GM12878 (cell line): ENCODE results near the gene SEC31A. TPM values are rescaled to one million over a fixed set of nuclear protein-coding genes. Genes with fewer than 3 reads are reported as not detected.
A peak's percentile ranks its signal among the peaks of the same experiment; 100 is the strongest.

Source experiments
- BMI1 ChIP-seq: fragments of 450-650 bp; IDR thresholded peaks from 2 replicates; pipeline ENCODE4 v1.6.1; 2016; ENCODE audit warnings: mild to moderate bottlenecking, moderate library complexity, borderline replicate concordance
- BRCA1 ChIP-seq: IDR thresholded peaks from 2 replicates; pipeline ENCODE4 v1.6.1; 2011; ENCODE audit warnings: low read depth, low read length, improper control_type of control experiment
- CBX5 ChIP-seq: sonication (generic); IDR thresholded peaks from 2 replicates; pipeline ENCODE4 v1.6.1; 2016; ENCODE audit warnings: low read depth, moderate library complexity, mild to moderate bottlenecking, inconsistent platforms
- ELK1 ChIP-seq: IDR thresholded peaks from 2 replicates; pipeline ENCODE4 v1.6.1; 2012; ENCODE audit warnings: low read depth, low read length, improper control_type of control experiment
- IKZF1 ChIP-seq: fragments of 450-650 bp; conservative IDR thresholded peaks from 2 replicates; pipeline ENCODE4 v1.6.1; 2017; ENCODE audit warnings: antibody characterized with exemption, mild to moderate bottlenecking
- KLF5 ChIP-seq: fragments of 450-650 bp; IDR thresholded peaks from 2 replicates; pipeline ENCODE4 v1.6.1; 2014; ENCODE audit warnings: mild to moderate bottlenecking; ENCODE audit not compliant: partially characterized antibody
- NFIC ChIP-seq: IDR thresholded peaks from 2 replicates; pipeline ENCODE4 v1.6.1; 2012; ENCODE audit warnings: low read depth, mild to moderate bottlenecking, inconsistent platforms, low read length, moderate library complexity
- NR2F1 ChIP-seq: fragments of 450-650 bp; conservative IDR thresholded peaks from 2 replicates; pipeline ENCODE4 v1.6.1; 2017; ENCODE audit warnings: mild to moderate bottlenecking
- PML ChIP-seq: IDR thresholded peaks from 2 replicates; pipeline ENCODE4 v1.6.1; 2012; ENCODE audit warnings: low read length, inconsistent platforms
- POLR2A ChIP-seq: IDR thresholded peaks from 2 replicates; pipeline ENCODE4 v1.6.1; 2011; ENCODE audit warnings: low read depth, mild to moderate bottlenecking, low read length
- SMARCA5 ChIP-seq: fragments of 450-650 bp; IDR thresholded peaks from 2 replicates; pipeline ENCODE4 v1.6.1; 2017; ENCODE audit warnings: mild to moderate bottlenecking
- TAF1 ChIP-seq: IDR thresholded peaks from 2 replicates; pipeline ENCODE4 v1.6.1; 2011; ENCODE audit warnings: mild to moderate bottlenecking, low read depth, low read length, borderline replicate concordance
- TBL1XR1 ChIP-seq: IDR thresholded peaks from 2 replicates; pipeline ENCODE4 v1.6.1; 2012; ENCODE audit warnings: low read depth, low read length, improper control_type of control experiment
- ZNF217 ChIP-seq: fragments of 450-650 bp; IDR thresholded peaks from 2 replicates; pipeline ENCODE4 v1.6.1; 2017; ENCODE audit warnings: antibody characterized with exemption, mild to moderate bottlenecking
- ZNF274 ChIP-seq: IDR thresholded peaks from one replicate; pipeline ENCODE4 v1.8.0; 2011; ENCODE audit not compliant: insufficient read length, insufficient read depth
- ZNF384 ChIP-seq: IDR thresholded peaks from 2 replicates; pipeline ENCODE4 v1.6.1; 2012; ENCODE audit warnings: low read depth, mild to moderate bottlenecking, low read length, improper control_type of control experiment, borderline replicate concordance
- polyA plus RNA-seq, 11 experiments: library from polyadenylated mRNA; depleted of rRNA in 4 of 11; unstranded in 6 of 11; stranded (reverse) in 5 of 11; fragments of >200 nt; fragmentation: Nextera tagmentation in 4 of 11; fragmentation: Illumina TruSeq in 1 of 11; extraction: Ambion mirVana in 4 of 11; extraction: Trizol in 1 of 11; gene quantifications; 1 replicate in 1 of 11; 2 replicates in 10 of 11; pipeline versions ENCODE4 v1.2.1 to v1.2.3, GENCODE V29; 2011 to 2016; ENCODE audit warnings: inconsistent platforms in 2 of 11, missing spikeins in 2 of 11, low read depth in 1 of 11
- total RNA-seq, 4 experiments: library from RNA; depleted of rRNA in 3 of 4; stranded (reverse); fragments of >200 nt in 3 of 4; fragmentation: Illumina TruSeq in 1 of 4; extraction: Trizol in 1 of 4; gene quantifications; 2 replicates each; pipeline versions ENCODE4 v1.2.1 to v1.2.3, GENCODE V29; 2013 to 2021
- TF ChIP-seq, protein P1 (sequence below): IDR thresholded peaks from 2 replicates; pipeline ENCODE4 v1.6.1; 2011; ENCODE audit warnings: low read depth, mild to moderate bottlenecking, low read length, moderate library complexity, borderline replicate concordance; ENCODE audit errors: extremely low read depth
- TF ChIP-seq, protein P2 (sequence below): fragments of 450-650 bp; IDR thresholded peaks from 2 replicates; pipeline ENCODE4 v1.6.1; 2017; ENCODE audit warnings: mild to moderate bottlenecking, low read depth, inconsistent platforms; ENCODE audit not compliant: poor library complexity, severe bottlenecking
- TF ChIP-seq, protein P3 (sequence below): fragments of 450-650 bp; IDR thresholded peaks from 2 replicates; pipeline ENCODE4 v1.6.1; 2016; ENCODE audit warnings: mild to moderate bottlenecking
- TF ChIP-seq, protein P4 (sequence below): fragments of 450-650 bp; IDR thresholded peaks from 2 replicates; pipeline ENCODE4 v1.6.1; 2017; ENCODE audit warnings: mild to moderate bottlenecking

The SEC31A gene
- total and polyA plus RNA-seq, 10 of the 15 experiments (the other 5 are each of a cell fraction or from before 2014, with no cell fraction given), result 74.6 to 171 (median 129) TPM

- TF ChIP-seq ZNF384, result no peak
- 0 out of 2 replicates have a peak, but pooled peaks have one; percentile 72 for TF ChIP-seq CBX5
- TF ChIP-seq NFIC, result peak; percentile 99
- no peak for TF ChIP-seq TAF1
- no peak for TF ChIP-seq KLF5
- TF ChIP-seq, protein P1, sequence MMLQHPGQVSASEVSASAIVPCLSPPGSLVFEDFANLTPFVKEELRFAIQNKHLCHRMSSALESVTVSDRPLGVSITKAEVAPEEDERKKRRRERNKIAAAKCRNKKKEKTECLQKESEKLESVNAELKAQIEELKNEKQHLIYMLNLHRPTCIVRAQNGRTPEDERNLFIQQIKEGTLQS, result no peak
- TF ChIP-seq BMI1, result peak; percentile 70; the same call in 1 of the 2 replicates
- no peak for TF ChIP-seq POLR2A
- peak; percentile 89 for TF ChIP-seq TBL1XR1
- TF ChIP-seq BRCA1, result no peak
- TF ChIP-seq NR2F1, result peak; percentile 81
- no peak for TF ChIP-seq SMARCA5
- peak; percentile 75; the same call in 1 of the 2 replicates for TF ChIP-seq PML
- peak; percentile 79 for TF ChIP-seq IKZF1
- TF ChIP-seq ZNF274, result no peak
- TF ChIP-seq, protein P2, sequence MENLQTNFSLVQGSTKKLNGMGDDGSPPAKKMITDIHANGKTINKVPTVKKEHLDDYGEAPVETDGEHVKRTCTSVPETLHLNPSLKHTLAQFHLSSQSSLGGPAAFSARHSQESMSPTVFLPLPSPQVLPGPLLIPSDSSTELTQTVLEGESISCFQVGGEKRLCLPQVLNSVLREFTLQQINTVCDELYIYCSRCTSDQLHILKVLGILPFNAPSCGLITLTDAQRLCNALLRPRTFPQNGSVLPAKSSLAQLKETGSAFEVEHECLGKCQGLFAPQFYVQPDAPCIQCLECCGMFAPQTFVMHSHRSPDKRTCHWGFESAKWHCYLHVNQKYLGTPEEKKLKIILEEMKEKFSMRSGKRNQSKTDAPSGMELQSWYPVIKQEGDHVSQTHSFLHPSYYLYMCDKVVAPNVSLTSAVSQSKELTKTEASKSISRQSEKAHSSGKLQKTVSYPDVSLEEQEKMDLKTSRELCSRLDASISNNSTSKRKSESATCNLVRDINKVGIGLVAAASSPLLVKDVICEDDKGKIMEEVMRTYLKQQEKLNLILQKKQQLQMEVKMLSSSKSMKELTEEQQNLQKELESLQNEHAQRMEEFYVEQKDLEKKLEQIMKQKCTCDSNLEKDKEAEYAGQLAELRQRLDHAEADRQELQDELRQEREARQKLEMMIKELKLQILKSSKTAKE, result peak; percentile 94
- TF ChIP-seq, protein P3, sequence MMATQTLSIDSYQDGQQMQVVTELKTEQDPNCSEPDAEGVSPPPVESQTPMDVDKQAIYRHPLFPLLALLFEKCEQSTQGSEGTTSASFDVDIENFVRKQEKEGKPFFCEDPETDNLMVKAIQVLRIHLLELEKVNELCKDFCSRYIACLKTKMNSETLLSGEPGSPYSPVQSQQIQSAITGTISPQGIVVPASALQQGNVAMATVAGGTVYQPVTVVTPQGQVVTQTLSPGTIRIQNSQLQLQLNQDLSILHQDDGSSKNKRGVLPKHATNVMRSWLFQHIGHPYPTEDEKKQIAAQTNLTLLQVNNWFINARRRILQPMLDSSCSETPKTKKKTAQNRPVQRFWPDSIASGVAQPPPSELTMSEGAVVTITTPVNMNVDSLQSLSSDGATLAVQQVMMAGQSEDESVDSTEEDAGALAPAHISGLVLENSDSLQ, result peak; percentile 68
- peak; percentile 67; the same call in 1 of the 2 replicates for TF ChIP-seq ZNF217
- TF ChIP-seq, protein P4, sequence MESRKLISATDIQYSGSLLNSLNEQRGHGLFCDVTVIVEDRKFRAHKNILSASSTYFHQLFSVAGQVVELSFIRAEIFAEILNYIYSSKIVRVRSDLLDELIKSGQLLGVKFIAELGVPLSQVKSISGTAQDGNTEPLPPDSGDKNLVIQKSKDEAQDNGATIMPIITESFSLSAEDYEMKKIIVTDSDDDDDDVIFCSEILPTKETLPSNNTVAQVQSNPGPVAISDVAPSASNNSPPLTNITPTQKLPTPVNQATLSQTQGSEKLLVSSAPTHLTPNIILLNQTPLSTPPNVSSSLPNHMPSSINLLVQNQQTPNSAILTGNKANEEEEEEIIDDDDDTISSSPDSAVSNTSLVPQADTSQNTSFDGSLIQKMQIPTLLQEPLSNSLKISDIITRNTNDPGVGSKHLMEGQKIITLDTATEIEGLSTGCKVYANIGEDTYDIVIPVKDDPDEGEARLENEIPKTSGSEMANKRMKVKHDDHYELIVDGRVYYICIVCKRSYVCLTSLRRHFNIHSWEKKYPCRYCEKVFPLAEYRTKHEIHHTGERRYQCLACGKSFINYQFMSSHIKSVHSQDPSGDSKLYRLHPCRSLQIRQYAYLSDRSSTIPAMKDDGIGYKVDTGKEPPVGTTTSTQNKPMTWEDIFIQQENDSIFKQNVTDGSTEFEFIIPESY, result no peak
- no peak for TF ChIP-seq ELK1
Measured at GRCh38 chr4:82905205-82905604, 14.3 kb upstream of the SEC31A start (continued).
